HG02610 (cell line): Measurements from ENCODE around the gene TMED9.
A peak's percentile ranks its signal among the peaks of the same experiment; 100 is the strongest.

Source experiments
- ATAC-seq: cut with Tn5 transposase; IDR thresholded peaks from one replicate; pipeline ENCODE4 v1.9.1; 2021; ENCODE audit warnings: mild to moderate bottlenecking, moderate library complexity; ENCODE audit not compliant: unreplicated experiment

Gene TMED9

DNA sequence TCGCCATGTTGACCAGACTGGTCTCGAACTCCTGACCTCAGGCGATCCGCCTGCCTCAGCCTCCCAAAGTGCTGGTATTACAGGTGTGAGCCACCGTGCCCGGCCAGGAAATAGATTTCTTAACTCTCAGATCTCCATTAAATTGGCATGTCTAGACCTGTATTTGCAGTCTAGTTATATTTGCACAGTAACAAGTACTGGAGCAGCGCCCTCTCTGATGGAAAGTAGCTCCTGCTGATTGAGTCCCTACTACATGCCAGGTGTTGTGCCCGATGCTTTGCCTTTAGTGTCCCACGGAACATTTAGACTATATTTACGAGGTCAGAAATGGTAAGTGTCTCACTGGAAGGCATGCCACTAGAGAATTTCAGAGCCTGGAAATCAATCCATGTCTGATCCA lies 15.8 kb upstream of the TMED9 start:
- ATAC-seq = no peak

DNA sequence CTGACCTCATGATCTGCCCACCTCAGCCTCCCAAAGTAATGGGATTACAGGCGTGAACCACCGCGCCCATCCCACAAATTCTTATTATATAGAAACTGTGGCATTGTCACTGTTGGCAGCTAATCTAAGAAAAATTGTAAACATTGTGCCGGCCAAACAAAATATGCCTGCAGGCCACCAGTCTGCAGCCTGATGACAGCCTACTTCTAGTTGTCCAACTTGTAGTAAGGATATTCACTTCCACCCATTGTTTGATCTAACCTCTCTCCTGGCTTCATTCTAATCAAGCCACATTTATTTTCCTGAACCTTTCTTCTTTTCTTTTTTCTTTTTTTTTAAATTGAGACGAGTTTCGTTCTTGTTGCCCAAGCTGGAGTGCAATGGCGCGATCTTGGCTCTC lies 13.7 kb upstream of the TMED9 start:
- no peak for ATAC-seq

DNA sequence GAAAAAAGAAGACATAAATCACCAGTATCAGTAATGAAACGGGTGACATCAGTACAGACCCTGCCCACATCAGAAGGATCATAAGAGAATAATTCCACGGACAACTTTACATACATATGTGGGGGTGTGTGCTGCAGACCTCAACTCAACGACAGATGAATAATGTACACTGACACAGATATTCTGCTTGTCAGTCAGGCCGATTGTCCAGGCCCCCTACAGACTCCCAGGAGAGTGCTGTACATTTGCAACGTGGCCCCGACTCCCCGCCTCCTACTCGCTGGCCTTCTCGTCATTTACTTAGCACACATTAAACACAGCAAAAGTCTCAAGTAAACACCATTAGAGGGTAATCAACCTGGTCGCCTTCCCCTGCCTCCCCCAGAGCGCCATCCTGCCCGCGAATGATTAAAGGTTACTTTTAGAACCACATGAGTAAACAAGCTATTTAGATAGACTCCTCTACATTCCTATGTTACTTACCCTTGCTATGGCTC lies 3.5 kb upstream of the TMED9 start:
- no peak for ATAC-seq

DNA sequence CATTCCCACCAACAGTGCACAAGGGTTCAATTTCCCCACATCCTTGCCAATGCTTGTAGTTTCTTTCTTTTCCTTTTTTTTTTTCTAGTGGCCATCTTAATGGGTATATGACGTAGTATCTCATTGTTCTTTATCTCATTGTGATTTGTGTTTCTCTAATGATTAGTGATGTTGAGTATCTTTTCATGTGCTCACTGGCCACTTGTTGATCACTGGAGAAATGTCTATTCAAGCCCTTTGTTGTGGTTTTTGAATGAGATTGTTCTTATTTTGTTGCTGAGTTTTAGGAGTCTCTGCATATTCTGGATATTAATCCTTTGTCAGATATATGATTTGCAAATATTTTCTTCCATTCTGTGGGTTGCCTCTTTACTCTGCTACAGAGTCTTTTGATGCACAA lies 1.6 kb upstream of the TMED9 start:
- no peak for ATAC-seq

DNA sequence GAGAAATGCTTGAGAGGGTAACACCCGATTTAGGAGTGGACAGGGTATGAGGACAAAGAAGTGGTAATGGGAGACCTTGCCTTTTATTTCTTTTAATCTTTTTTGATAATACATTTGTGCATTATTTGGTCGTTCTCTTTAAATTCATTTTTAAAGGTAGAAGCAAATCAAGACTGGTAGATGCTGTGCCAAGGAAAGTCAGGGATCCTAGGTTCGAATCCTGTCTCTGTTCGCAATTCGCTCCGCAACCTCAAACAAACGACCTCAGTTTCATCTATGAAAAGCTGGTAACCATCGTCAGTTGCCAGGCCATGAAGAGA lies 353 bp upstream of the TMED9 start:
- ATAC-seq = no peak

DNA sequence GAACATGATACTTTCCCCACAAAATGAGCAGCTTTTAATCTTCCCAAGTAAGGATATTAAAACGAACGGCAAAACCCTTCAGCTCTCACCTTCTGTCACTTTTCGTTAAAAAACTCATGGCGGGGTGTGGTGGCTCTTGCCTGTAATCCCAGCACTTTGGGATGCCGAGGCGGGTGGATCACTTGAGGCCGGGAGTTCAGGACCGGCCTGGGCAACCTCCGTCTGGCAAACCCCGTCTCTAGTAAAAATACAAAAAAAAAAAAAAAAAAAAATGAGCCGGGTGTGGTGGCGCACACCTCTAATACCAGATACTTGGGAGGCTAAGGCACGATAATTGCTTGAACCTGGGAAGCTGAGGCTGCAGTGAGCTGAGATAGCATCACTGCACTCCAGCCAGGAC lies 902 bp downstream of the TMED9 start:
- ATAC-seq = no peak

DNA sequence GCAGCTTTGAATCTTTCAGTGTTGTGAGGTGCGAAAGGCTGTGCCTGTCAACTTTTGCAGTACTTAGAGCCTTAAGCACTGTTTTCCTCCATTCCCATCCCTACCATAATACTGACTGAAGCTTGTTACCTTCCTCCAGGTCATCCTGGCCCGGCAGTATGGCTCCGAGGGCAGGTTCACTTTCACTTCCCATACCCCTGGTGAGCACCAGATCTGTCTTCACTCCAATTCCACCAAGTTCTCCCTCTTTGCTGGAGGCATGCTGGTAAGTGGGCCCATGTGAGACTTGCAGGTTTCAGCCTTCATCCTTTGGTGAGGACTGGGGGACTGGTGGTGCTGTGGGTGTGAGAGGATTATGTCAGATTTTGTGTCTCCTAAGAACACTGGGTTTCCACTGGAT lies 1.5 kb downstream of the TMED9 start:
- ATAC-seq = no peak

DNA sequence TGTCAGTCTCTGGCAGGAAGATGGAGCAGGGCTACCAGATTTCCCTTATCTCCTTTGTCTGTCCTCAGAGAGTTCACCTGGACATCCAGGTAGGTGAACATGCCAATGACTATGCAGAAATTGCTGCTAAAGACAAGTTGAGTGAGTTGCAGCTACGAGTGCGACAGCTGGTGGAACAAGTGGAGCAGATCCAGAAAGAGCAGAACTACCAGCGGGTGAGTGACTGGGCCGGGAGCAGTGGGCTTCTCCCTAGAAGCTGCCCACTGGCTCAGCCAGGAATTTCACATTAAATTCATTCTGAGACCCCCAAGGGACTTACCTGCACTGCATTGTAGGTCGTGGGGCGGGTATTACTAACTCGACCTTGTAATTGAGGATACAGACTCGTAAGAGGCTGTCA lies 2.1 kb downstream of the TMED9 start:
- no peak for ATAC-seq

DNA sequence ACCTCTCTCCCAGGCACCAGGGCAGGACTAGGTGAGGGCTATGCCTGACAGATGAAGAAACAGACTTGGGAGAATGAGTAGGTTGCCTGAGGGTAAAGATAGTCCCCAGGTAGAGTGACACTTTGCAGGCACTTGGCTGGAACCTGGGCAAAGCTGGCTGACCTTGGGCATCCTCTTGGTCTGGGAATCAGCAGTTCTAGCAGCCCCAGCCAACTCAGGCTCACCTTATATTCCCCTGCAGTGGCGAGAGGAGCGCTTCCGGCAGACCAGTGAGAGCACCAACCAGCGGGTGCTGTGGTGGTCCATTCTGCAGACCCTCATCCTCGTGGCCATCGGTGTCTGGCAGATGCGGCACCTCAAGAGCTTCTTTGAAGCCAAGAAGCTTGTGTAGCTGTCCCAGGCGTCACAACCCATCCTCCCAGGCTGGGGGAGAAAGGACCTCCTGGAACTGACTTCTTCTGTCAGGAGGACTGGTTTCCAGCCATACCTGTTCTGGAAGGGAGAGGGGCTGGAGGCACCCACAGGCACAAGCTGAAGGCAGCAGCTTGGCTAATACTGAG lies 3.1 kb downstream of the TMED9 start:
- ATAC-seq = no peak

DNA sequence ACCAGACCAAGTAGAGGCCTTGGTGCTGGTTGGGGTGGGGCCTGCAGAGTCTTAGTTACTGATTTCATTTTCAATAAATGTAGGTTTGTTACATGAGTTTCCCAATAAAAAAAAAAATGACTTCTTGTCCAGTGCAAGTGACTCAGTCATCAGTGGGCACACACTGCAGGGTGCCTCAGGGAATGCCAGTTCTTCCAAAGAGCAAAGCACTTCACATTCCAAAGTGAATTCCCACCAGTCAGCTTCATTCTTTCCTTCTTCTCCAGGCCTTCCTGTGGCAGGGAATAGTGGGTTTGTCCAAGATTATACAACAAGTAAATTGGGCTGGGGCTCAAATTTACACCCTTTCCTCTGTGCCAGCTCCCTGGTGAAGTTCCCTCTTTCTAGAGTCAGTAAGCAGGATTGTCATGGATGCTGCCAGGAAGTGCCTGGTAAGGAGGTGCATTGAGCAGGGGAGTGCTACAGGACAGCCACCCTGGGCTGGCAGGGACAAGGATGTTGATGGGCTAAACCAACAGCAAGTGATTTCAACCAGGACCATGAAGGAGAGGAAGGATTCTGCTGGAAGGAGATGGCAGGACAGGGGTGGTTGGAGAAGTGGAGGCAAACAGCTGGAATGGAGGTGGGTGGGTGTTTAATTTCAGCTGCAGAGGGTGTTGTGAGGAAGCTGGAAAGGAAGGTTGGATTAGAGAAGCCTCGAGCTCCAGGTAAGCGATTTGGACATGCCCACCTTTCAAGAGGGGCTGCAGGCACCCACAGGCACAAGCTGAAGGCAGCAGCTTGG lies 4.2 kb downstream of the TMED9 start:
- no peak for ATAC-seq

DNA sequence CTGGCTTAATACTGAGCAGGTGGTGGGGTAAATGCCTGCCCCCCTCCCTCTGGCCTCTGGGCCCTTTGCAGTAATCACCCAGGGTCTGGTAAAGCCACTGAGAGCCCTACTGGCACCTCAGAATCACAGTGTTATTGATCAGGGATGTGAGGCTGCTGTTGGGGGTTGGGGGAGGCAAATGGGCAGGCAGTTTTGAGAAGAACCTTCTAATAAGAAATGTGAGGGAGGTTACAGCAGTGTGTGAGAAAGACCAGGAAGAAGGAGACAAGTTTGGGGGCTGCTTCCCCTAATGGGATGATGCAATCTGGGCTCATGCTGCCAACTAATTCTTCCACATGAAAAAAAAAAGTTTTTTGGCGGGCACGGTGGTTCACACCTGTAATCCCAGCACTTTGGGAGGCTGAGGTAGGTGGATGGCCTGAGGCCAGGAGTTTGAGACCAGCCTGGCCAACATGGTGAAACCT lies 4.8 kb downstream of the TMED9 start:
- ATAC-seq = no peak

DNA sequence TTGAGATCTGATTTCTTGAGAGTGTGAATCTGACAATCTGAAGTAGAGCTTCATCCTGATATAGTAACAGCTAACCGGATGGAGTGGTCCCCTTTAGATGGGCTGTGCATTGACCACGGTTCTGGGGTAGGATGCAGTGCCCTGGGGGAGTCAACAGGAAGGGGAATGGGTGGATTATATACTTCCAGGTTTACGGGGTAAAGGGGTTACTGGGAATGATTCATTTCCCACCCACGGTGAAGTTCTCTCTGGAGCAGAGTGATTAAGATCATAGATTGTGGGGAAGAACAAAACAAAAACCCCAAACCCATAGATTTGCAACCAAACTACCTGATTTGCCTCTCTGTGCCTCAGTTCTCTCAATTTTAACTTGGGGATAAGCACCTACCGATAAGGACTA lies 6.5 kb downstream of the TMED9 start:
- no peak for ATAC-seq

DNA sequence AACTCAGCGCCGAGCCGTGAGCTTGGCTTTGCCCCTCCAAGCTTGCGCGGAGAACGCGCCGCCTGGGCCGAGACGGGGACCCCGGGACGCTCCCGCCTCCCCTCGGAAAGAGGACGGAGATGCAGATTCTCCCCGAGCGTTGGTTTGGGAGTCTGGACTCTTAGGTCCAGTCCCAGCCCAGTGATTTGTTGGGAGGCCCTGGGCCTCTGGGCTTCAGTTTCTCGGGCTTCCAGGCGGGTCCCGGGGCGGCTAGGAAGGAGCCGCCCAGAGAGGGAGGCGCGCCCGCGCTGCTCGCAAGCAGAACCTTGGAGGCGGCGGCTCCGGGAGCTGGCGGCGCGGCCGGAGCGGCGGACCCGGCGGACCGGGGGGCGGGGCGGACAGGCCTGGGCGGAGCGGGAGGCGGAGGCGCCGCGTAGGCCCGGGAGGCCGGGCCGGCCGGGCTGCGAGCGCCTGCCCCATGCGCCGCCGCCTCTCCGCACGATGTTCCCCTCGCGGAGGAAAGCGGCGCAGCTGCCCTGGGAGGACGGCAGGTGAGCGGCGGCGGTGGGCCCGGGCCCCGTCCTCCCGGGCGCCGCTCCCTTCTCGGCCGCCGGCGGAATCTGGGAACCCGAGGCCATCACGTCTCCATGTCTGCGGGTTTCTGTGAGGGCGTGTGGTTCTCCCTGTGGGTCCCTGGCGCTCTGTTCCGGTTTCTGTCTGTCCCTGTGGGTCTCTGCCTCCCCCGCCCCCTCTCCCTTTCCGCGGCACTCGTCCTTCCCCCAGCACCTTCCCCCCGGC lies 7.9 kb downstream of the TMED9 start, which contains the start of gene B4GALT7:
B4GALT7 (plus strand) TSS at position 402 of the 777 bp plus-strand sequence; CDS start at position 481, 79 bp downstream.
- peak; percentile 81 for ATAC-seq

DNA sequence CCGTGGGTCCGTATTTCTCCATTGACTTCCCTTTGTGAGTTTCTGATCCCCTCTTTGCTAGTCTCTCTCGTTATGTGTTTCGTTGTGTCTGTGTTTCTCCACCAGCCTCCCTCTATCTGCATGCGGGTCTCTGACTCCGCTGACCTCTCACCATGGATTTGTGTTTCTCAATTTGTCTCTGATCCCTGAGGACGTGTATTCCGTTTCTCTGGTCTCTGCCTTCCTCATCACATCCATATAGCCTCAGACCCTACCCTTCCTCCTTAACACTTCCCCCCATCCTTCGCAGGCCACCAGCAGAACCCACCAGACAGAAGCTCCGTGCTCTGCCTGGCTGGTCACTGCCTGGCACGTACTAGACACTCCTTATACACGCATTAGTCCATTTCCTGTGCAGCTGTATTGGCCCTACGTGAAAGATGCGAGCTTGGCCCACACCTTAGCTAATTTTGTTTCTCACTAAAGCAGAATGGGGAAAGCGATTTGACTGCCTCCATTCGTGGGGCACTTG lies 8.6 kb downstream of the TMED9 start:
- no peak for ATAC-seq

DNA sequence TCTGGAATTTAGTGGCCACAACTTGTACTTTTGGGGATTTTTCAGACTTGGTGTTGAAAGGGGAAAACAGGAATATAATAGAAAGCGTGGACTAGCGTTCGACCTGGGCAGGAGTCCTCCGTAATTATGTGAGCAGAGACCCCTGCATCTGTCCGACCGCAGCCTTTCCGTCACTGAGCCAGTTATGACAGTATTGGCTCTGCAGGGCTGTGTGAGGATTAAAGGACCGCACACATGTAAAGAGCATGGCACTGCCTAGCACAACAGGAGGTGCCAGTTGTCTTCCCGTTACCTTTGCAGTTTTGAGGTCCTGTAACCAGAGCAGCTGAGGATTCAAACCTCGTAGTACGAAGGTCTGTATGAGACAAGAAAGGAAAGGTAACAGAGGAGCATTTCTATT lies 9.1 kb downstream of the TMED9 start:
- no peak for ATAC-seq

DNA sequence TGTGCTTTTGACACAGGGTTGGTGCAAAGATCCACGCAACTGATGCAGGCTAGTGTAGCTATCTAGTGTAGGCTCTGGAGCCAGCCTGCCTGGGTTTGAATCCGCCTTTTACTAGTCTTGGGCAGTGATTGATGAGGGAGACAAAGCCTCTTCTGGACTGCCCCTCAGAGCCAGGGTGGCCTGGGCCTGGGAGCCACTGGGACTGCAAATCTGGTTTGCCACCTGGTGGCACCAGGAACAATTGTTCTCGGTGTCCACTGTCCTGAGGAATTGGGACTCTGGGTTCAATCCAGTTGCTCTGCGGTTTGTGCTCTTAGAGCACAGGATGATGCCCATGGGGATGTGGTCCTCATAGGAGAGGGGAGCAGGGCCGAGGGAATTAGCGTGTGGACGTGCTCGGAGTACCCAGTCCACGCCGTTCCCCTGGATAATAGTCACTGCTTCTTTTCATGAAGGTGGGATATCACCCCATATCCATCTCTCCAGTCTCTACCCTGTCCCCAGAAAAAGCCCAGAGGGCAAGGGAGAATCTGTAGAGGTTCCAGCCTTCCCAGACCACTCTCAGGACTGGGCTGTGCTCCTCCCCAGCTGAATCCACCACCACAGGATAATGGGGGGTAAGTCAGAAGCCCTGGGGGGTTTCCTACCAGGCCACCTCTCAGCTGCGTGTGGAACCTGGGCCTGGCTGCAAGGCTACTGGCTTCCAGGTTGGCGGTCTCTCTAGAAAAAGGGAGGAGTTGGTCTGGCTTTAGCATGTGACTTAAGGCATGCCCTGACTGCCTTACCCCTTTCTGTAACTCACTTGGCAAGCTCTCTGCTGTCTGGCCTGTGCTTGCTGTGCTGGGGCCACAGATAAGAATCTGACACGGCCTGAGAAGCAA lies 9.8 kb downstream of the TMED9 start:
- no peak for ATAC-seq

DNA sequence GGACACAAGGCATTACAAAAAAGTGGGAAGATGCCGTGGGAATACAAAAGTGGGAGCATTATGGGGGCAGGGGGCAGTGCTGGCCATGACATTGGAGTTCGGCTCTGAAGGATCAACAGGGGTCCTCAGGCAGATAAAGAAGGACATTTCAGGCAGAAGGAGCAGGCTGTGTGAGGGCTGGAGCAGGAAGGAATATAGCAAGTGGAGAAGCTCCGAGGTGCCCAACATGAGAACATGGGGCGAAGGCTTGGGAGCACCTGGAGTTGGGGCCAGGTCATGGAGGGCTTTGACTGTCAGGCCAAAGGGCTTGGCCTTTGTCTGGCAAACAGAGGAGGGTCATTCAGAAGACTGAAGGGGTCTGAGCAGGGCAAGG lies 10.4 kb downstream of the TMED9 start:
- ATAC-seq = no peak

DNA sequence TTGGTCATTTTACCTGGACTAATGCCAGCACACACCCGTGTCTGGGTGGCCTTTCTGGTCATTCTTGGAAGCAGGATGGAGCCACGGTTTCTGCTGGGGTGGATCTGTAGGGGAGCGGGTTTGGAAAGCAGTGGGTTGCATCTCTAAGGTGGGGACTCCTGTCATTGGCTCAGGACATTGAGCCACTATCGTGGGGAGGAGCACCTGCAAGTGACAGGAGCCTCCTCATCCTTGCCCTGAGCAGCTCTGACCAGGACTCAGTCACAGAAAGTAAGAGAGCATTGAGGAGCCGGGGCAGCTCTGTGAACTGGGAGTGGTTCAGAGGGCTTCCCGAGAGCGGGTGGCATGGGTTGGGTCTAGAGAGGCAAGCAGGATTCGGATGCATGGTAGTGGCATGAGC lies 11.6 kb downstream of the TMED9 start:
- ATAC-seq = no peak

DNA sequence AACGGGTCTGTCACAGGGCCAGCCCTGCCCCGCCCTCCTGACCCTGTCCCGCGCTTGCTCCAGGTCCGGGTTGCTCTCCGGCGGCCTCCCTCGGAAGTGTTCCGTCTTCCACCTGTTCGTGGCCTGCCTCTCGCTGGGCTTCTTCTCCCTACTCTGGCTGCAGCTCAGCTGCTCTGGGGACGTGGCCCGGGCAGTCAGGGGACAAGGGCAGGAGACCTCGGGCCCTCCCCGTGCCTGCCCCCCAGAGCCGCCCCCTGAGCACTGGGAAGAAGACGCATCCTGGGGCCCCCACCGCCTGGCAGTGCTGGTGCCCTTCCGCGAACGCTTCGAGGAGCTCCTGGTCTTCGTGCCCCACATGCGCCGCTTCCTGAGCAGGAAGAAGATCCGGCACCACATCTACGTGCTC lies 12.1 kb downstream of the TMED9 start:
- no peak for ATAC-seq

DNA sequence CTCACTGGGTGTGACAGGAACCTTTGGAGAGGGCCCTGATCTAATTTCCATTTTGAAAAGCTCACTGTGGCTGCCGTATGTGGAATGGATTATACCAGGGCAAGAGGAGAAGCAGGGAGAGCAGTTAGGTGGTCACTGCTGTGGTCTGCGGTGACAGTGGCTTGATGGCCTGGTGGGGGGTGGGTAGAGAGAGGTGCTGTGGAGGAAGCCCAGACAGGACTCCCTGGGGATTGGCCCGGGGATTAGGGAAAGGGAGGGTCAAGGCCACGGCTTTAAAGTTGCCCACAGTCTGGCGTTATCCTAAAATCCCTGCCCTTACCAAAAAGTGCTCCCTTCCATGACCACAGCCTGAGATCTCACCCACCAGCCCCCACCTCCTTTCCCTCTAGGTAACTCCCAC lies 12.7 kb downstream of the TMED9 start:
- ATAC-seq = no peak

DNA sequence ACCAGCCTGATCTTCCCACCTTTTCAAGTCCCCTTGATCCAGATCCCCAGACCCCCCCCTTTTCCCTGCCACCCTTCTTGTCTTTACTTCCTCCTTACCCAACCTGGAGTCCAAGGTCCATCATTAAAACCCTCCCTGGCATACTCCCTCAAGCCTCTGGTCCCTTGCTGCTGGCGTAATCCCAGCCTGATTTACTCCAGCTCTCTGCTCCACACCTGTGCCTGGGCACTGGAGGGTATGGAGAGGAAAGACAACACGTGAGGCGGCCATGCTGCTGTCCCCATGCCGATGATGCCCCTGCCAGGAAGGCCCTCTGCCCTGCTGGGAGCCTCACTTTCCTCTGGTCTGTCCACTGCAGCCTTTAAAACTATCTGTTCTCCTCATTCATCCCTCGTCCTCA lies 13.1 kb downstream of the TMED9 start:
- ATAC-seq = no peak
